Activated T-cell treated with anti-CD3 and anti-CD28 coated beads, Interleukin-2, amount 50 U/mL, for 72 hours (primary cell): ENCODE results near the gene UGT1A9. TPM values are rescaled to one million over a fixed set of nuclear protein-coding genes. Genes with fewer than 3 reads are reported as not detected.

Source experiments
- ATAC-seq, 2 donors: fragments of 150-1000 bp; cut with Tn5 transposase; replicated peaks in 1 of 2; 2 replicates each; pipeline ENCODE4 v1.10.0; 2021; ENCODE audit warnings: moderate library complexity in 2 of 2, mild to moderate bottlenecking in 1 of 2
- DNase-seq, 2 donors: peaks; one replicate each; pipeline ENCODE4 v3.0.0; 2021 to 2022; ENCODE audit warnings: mixed read lengths in 1 of 2
- H3K27ac Mint-ChIP-seq: one replicate; pipeline ENCODE4 v1.8.0; 2022; ENCODE audit warnings: mild to moderate bottlenecking, moderate library complexity, mixed read lengths
- H3K27me3 Mint-ChIP-seq: one replicate; pipeline ENCODE4 v1.8.0; 2022; ENCODE audit warnings: low read depth, mixed read lengths
- H3K36me3 Mint-ChIP-seq, 2 donors: one replicate each; pipeline ENCODE4 v1.8.0; 2022; ENCODE audit warnings: mixed read lengths in 2 of 2, mild to moderate bottlenecking in 1 of 2; ENCODE audit not compliant: insufficient read depth in 2 of 2
- H3K4me1 Mint-ChIP-seq: one replicate; pipeline ENCODE4 v1.8.0; 2022; ENCODE audit warnings: low read depth, mixed read lengths
- H3K4me3 Mint-ChIP-seq, 2 donors: one replicate each; pipeline ENCODE4 v1.8.0; 2022; ENCODE audit warnings: mild to moderate bottlenecking in 2 of 2, mixed read lengths in 2 of 2, moderate library complexity in 2 of 2
- H3K9me3 Mint-ChIP-seq, 2 donors: one replicate each; pipeline ENCODE4 v1.8.0; 2022; ENCODE audit warnings: mixed read lengths in 2 of 2
- total RNA-seq, 2 donors: library from RNA; stranded (reverse); gene quantifications; one replicate each; pipeline ENCODE4 v1.2.3, GENCODE V29; 2022

The UGT1A9 gene
- total RNA-seq, 2 donors from 2014 or later = not detected

GRCh38 chr2:233803292-233803911 is 131.7 kb downstream of the UGT1A9 start:
- DNase-seq = no peak

GRCh38 chr2:233803994-233804393 is 132.3 kb downstream of the UGT1A9 start:
- Mint-ChIP-seq H3K4me1 (no peaks in the 10 kb centered on the region), H3K4me3 (no peak overlapping the region), H3K36me3 (no peaks in the 10 kb centered on the region), H3K27ac (no peak overlapping the region), H3K9me3 (peaks cover 0 to 4% of the 10 kb centered on the region in 2 donors), H3K27me3 (peaks cover 17% of the 10 kb centered on the region)
- ATAC-seq (no peak), DNase-seq (no peak)

More at GRCh38 chr2:233803292-233803911, 131.7 kb downstream of the UGT1A9 start:
- Mint-ChIP-seq H3K27ac (no peak overlapping the region), H3K36me3 (no peaks in the 10 kb centered on the region), H3K9me3 (peaks cover 0 to 4% of the 10 kb centered on the region in 2 donors), H3K4me3 (no peak overlapping the region), H3K27me3 (peaks cover 17% of the 10 kb centered on the region), H3K4me1 (no peaks in the 10 kb centered on the region)
- ATAC-seq = no peak

GRCh38 chr2:233807215-233807865 is 135.6 kb downstream of the UGT1A9 start:
- no peak for ATAC-seq
- Mint-ChIP-seq H3K27me3 (peaks cover 16% of the 10 kb centered on the region), H3K4me1 (no peaks in the 10 kb centered on the region), H3K9me3 (no peaks in the 10 kb centered on the region), H3K36me3 (no peaks in the 10 kb centered on the region), H3K27ac (no peak overlapping the region), H3K4me3 (no peak overlapping the region)
- no peak for DNase-seq

GRCh38 chr2:233807966-233808935 is 136.6 kb downstream of the UGT1A9 start:
- Mint-ChIP-seq H3K9me3 (no peaks in the 10 kb centered on the region), H3K36me3 (no peaks in the 10 kb centered on the region)

GRCh38 chr2:233810385-233810784 is 138.7 kb downstream of the UGT1A9 start:
- Mint-ChIP-seq H3K4me3 (no peak overlapping the region), H3K27ac (no peak overlapping the region), H3K36me3 (no peaks in the 10 kb centered on the region), H3K4me1 (no peaks in the 10 kb centered on the region), H3K9me3 (no peaks in the 10 kb centered on the region), H3K27me3 (peaks cover 4% of the 10 kb centered on the region)
- ATAC-seq = no peak
- no peak for DNase-seq

More at GRCh38 chr2:233807966-233808935, 136.6 kb downstream of the UGT1A9 start:
- H3K4me3 Mint-ChIP-seq = no peak overlapping the region
- H3K27me3 Mint-ChIP-seq = peaks cover 8% of the 10 kb centered on the region
- no peaks in the 10 kb centered on the region for H3K4me1 Mint-ChIP-seq
- no peak overlapping the region for H3K27ac Mint-ChIP-seq
- ATAC-seq = no peak
- DNase-seq = no peak

- Mint-ChIP-seq H3K27me3 (peaks cover 10% of the 10 kb centered on the region), H3K4me3 (no peak overlapping the region), H3K27ac (no peak overlapping the region), H3K36me3 (no peaks in the 10 kb centered on the region), H3K4me1 (no peaks in the 10 kb centered on the region), H3K9me3 (no peaks in the 10 kb centered on the region)
- DNase-seq (no peak), ATAC-seq (no peak)
Observed at GRCh38 chr2:233811087-233811486, 139.4 kb downstream of the UGT1A9 start.

- Mint-ChIP-seq H3K27ac (no peak overlapping the region), H3K9me3 (no peaks in the 10 kb centered on the region), H3K27me3 (peaks cover 10% of the 10 kb centered on the region), H3K4me3 (no peak overlapping the region), H3K36me3 (no peaks in the 10 kb centered on the region), H3K4me1 (no peaks in the 10 kb centered on the region)
- DNase-seq = no peak
- no peak for ATAC-seq
Observed at GRCh38 chr2:233811732-233812131, 140.0 kb downstream of the UGT1A9 start.

- Mint-ChIP-seq H3K9me3 (no peaks in the 10 kb centered on the region), H3K27me3 (peaks cover 10% of the 10 kb centered on the region), H3K27ac (no peak overlapping the region), H3K4me3 (no peak overlapping the region), H3K36me3 (no peaks in the 10 kb centered on the region), H3K4me1 (no peaks in the 10 kb centered on the region)
- DNase-seq (no peak), ATAC-seq (no peak)
Observed at GRCh38 chr2:233813236-233814055, 141.7 kb downstream of the UGT1A9 start.

- no peaks in the 10 kb centered on the region for H3K36me3 Mint-ChIP-seq
- DNase-seq (no peak), ATAC-seq (no peak)
- no peak overlapping the region for H3K4me3 Mint-ChIP-seq
- no peaks in the 10 kb centered on the region for H3K9me3 Mint-ChIP-seq
- H3K27me3 Mint-ChIP-seq = peaks cover 10% of the 10 kb centered on the region
- no peaks in the 10 kb centered on the region for H3K4me1 Mint-ChIP-seq
- no peak overlapping the region for H3K27ac Mint-ChIP-seq
Observed at GRCh38 chr2:233814056-233814835, 142.5 kb downstream of the UGT1A9 start.

- no peaks in the 10 kb centered on the region for H3K36me3 Mint-ChIP-seq
- H3K4me1 Mint-ChIP-seq = no peaks in the 10 kb centered on the region
- peaks cover 10% of the 10 kb centered on the region for H3K27me3 Mint-ChIP-seq
- no peak overlapping the region for H3K4me3 Mint-ChIP-seq
- H3K27ac Mint-ChIP-seq = no peak overlapping the region
- H3K9me3 Mint-ChIP-seq = no peaks in the 10 kb centered on the region
- no peak for DNase-seq
- ATAC-seq = no peak
Observed at GRCh38 chr2:233815861-233816260, 144.2 kb downstream of the UGT1A9 start.

GRCh38 chr2:233816334-233816733 is 144.6 kb downstream of the UGT1A9 start:
- H3K36me3 Mint-ChIP-seq = no peaks in the 10 kb centered on the region
- H3K27ac Mint-ChIP-seq = no peak overlapping the region
- no peaks in the 10 kb centered on the region for H3K4me1 Mint-ChIP-seq
- DNase-seq (no peak), ATAC-seq (no peak)
- H3K9me3 Mint-ChIP-seq = no peaks in the 10 kb centered on the region
- H3K27me3 Mint-ChIP-seq = peaks cover 10% of the 10 kb centered on the region
- H3K4me3 Mint-ChIP-seq = no peak overlapping the region

- no peak for ATAC-seq
- Mint-ChIP-seq H3K4me3 (no peak overlapping the region), H3K27ac (no peak overlapping the region), H3K27me3 (peaks cover 10% of the 10 kb centered on the region), H3K4me1 (no peaks in the 10 kb centered on the region), H3K36me3 (no peaks in the 10 kb centered on the region), H3K9me3 (no peaks in the 10 kb centered on the region)
- DNase-seq = no peak
Observed at GRCh38 chr2:233816771-233817170, 145.1 kb downstream of the UGT1A9 start.
